ENCODE measurements around the gene CMTM5.
"Not testable (repeated sequence)": the region's sequence is repeated elsewhere in the genome, so short reads cannot be mapped to it uniquely, and the experiment has no call there.

Gene CMTM5

GRCh38 chr14:23418021-23418420 is 41.2 kb downstream of the CMTM5 start:
- in situ Hi-C loops (cut with MboI; ENCODE audit: low sequenced_read_pairs, unreplicated experiment), result no loop called here
- TF ChIP-seq, protein P1, sequence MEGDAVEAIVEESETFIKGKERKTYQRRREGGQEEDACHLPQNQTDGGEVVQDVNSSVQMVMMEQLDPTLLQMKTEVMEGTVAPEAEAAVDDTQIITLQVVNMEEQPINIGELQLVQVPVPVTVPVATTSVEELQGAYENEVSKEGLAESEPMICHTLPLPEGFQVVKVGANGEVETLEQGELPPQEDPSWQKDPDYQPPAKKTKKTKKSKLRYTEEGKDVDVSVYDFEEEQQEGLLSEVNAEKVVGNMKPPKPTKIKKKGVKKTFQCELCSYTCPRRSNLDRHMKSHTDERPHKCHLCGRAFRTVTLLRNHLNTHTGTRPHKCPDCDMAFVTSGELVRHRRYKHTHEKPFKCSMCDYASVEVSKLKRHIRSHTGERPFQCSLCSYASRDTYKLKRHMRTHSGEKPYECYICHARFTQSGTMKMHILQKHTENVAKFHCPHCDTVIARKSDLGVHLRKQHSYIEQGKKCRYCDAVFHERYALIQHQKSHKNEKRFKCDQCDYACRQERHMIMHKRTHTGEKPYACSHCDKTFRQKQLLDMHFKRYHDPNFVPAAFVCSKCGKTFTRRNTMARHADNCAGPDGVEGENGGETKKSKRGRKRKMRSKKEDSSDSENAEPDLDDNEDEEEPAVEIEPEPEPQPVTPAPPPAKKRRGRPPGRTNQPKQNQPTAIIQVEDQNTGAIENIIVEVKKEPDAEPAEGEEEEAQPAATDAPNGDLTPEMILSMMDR (IDR thresholded peaks at IDR 0.05; ENCODE audit: borderline replicate concordance, control extremely low read depth, extremely low read depth, insufficient read depth, missing control alignments), result no peak
- DNase-seq (ENCODE audit: low spot score), result no peak

- DNase-seq (ENCODE audit: low spot score); in situ Hi-C loops (cut with MboI; ENCODE audit: low sequenced_read_pairs, unreplicated experiment): not testable (repeated sequence)
Measured at GRCh38 chr14:23419646-23420045, 42.8 kb downstream of the CMTM5 start.

- TF ChIP-seq, protein P1 (IDR thresholded peaks at IDR 0.05; ENCODE audit: borderline replicate concordance, control extremely low read depth, extremely low read depth, insufficient read depth, missing control alignments), result no peak
- DNase-seq (ENCODE audit: low spot score), result no peak
- in situ Hi-C loops (cut with MboI; ENCODE audit: low sequenced_read_pairs, unreplicated experiment), result no loop called here
Measured at GRCh38 chr14:23421594-23421993, 44.7 kb downstream of the CMTM5 start.

DNA sequence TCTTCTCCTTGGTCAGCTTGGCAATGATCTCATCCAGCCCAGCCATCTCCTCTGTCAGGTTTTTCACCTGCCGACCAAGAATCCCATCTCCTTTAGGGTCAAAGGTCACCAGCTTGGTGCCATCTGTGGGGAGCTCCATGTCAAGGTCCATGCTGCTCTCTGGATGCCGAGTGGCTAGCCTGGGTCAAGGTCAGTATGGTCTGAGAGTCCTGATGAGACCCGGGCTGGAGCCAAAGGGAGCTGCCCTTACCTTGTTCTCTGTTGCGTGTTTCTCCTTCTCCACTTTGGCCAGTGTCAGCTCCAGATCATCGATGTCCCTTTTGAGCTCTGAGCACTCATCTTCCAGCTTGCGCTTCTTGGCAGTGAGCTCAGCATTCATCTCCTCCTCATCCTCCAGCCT is 46.8 kb downstream of the CMTM5 start:
- in situ Hi-C loops (cut with MboI; ENCODE audit: low sequenced_read_pairs, unreplicated experiment), result no loop called here
- TF ChIP-seq, protein P1 (IDR thresholded peaks at IDR 0.05; ENCODE audit: borderline replicate concordance, control extremely low read depth, extremely low read depth, insufficient read depth, missing control alignments), result no peak
- DNase-seq (ENCODE audit: low spot score), result no peak

GRCh38 chr14:23425169-23425568 is 48.3 kb downstream of the CMTM5 start:
- TF ChIP-seq, protein P1 (IDR thresholded peaks at IDR 0.05; ENCODE audit: borderline replicate concordance, control extremely low read depth, extremely low read depth, insufficient read depth, missing control alignments), result no peak
- in situ Hi-C loops (cut with MboI; ENCODE audit: low sequenced_read_pairs, unreplicated experiment), result no loop called here
- no peak for DNase-seq (ENCODE audit: low spot score)

DNA sequence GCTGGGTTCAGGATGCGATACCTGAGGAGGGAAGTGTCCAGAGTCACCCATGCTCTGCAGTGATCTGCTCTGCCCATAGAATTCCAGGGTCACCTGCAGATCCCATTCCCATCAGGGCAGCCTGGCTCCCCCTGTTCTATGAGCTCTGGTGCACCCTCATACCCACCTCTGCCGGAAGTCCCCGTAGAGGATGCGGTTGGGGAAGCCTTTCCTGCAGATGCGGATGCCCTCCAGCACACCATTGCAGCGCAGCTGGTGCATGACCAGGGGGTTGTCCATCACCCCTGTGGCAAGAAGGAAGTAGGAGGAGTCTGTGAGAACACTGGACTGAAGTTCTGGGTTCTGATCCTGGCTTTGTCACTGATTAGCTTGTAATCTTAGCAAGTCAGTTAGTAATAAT is 49.0 kb downstream of the CMTM5 start:
- DNase-seq (ENCODE audit: low spot score); in situ Hi-C loops (cut with MboI; ENCODE audit: low sequenced_read_pairs, unreplicated experiment): not testable (repeated sequence)

DNA sequence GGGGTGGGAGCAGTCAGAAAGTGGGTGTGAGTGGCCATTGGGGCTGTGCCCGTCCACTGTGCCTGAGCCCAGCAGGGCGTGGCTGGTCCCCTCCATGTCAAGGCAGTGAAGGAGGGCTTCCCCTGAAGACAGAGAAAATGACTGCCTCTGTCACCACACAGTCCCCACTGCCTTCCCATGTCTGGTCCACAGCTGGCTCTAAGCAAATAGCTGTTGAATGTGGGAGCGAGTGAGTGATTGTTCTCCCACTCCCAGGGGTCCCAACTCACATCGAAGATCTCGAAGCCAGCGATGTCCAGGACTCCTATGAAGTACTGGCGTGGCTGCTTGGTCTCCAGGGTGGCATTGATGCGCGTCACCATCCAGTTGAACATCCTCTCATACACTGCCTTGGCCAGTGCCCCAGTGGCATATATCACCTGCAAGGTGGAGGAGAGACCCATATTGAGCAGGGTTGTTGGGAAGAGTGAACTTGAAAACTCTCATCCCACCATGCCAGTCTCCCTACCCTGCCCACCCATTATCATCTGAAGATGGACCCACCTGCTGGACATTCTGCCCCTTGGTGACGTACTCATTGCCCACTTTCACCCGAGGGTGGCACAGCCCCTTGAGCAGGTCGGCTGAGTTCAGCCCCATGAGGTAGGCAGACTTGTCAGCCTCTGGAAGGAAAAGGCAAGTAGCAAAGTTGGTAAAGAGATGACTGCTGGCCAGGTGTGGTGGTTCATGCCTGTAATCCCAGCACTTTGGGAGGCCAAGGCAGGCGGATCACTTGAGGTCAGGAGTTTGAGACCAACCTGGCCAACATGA is 52.0 kb downstream of the CMTM5 start:
- in situ Hi-C loops (cut with MboI; ENCODE audit: low sequenced_read_pairs, unreplicated experiment), result no loop called here
- TF ChIP-seq, protein P1 (IDR thresholded peaks at IDR 0.05; ENCODE audit: borderline replicate concordance, control extremely low read depth, extremely low read depth, insufficient read depth, missing control alignments), result no peak

More for the DNA sequence above, 52.0 kb downstream of the CMTM5 start:
- no peak for DNase-seq (ENCODE audit: low spot score)
